Spleen (tissue), 11 donors: Measurements from ENCODE around the gene DPYD. TPM values are rescaled to one million over a fixed set of nuclear protein-coding genes. Genes with fewer than 3 reads are reported as not detected.

Experiments
- DNase-seq: peaks from one replicate; pipeline ENCODE4 v3.0.0-alpha.2; 2020
- H3K27ac ChIP-seq, 8 donors: fragments of 200-600 bp; sonication (generic) in 7 of 8; 1 replicate in 4 of 8; 2 replicates in 4 of 8; pipeline versions ENCODE4 v1.5.0 to v1.8.0; 2016 to 2021; ENCODE audit warnings: inconsistent platforms in 4 of 8, mild to moderate bottlenecking in 4 of 8, moderate library complexity in 1 of 8
- H3K27me3 ChIP-seq, 7 donors: fragments of 200-600 bp; sonication (generic) in 6 of 7; replicated peaks in 1 of 7; 1 replicate in 4 of 7; 2 replicates in 3 of 7; pipeline versions ENCODE4 v1.5.0 to v1.8.0; 2016 to 2021; ENCODE audit warnings: inconsistent platforms in 3 of 7, mild to moderate bottlenecking in 1 of 7
- H3K36me3 ChIP-seq, 6 donors: fragments of 200-600 bp; sonication (generic) in 5 of 6; 1 replicate in 4 of 6; 2 replicates in 2 of 6; pipeline versions ENCODE4 v1.5.0 to v1.8.0; 2016 to 2021; ENCODE audit warnings: inconsistent platforms in 2 of 6
- H3K4me1 ChIP-seq, 6 donors: fragments of 200-600 bp; sonication (generic) in 5 of 6; 1 replicate in 3 of 6; 2 replicates in 3 of 6; pipeline versions ENCODE4 v1.5.0 to v1.8.0; 2016 to 2021; ENCODE audit warnings: inconsistent platforms in 3 of 6
- H3K4me3 ChIP-seq, 8 donors: fragments of 200-600 bp; sonication (generic) in 7 of 8; 1 replicate in 4 of 8; 2 replicates in 4 of 8; pipeline versions ENCODE4 v1.5.0 to v1.8.0; 2016 to 2021; ENCODE audit warnings: inconsistent platforms in 4 of 8, mild to moderate bottlenecking in 4 of 8, moderate library complexity in 2 of 8
- H3K9me3 ChIP-seq, 8 donors: fragments of 200-600 bp; sonication (generic) in 7 of 8; 1 replicate in 4 of 8; 2 replicates in 4 of 8; pipeline versions ENCODE4 v1.5.0 to v1.8.0; 2016 to 2021; ENCODE audit warnings: inconsistent platforms in 4 of 8
- POLR2A ChIP-seq, 3 donors: fragments of 450-650 bp; IDR thresholded peaks; one replicate each; pipeline ENCODE4 v1.5.1; 2017; ENCODE audit warnings: antibody characterized with exemption in 3 of 3, mild to moderate bottlenecking in 1 of 3
- POLR2AphosphoS5 ChIP-seq, 3 donors: sonication (generic); formaldehyde crosslinking; IDR thresholded peaks; one replicate each; pipeline ENCODE4 v1.5.1; 2017; ENCODE audit warnings: antibody characterized with exemption in 3 of 3
- WGBS, 5 donors: extraction: QIAGEN DNeasy Blood & Tissue Kit in 3 of 5; methylation state at CpG; one replicate each; pipeline versions ENCODE4 v1.1.5 to v1.1.7; 2013 to 2018; 5-methylcytosine and 5-hydroxymethylcytosine counted together
- intact Hi-C: fragments of 100-400 bp; cut with DNase I; formaldehyde crosslinking; loops from one replicate; pipeline ENCODE4 v1.15.0; 2023; ENCODE audit warnings: low total_unique reads
- polyA plus RNA-seq, 3 donors: library from polyadenylated mRNA; stranded (reverse); fragments of 200-250 nt; gene quantifications; one replicate each; pipeline ENCODE4 v1.2.1, GENCODE V29; 2013
- total RNA-seq, 7 donors: library from RNA; depleted of rRNA in 3 of 7; stranded (reverse); fragments of >200 nt in 3 of 7; fragmentation: NEBNext Ultra II Directional in 4 of 7; extraction: Animal tissue kit (Norgen Biotek cat#: 25700) in 4 of 7; gene quantifications; one replicate each; pipeline versions ENCODE4 v1.1.0 to v1.2.1, GENCODE V29; 2016 to 2021
- TF ChIP-seq, protein P1 (sequence below), 11 experiments: fragments of 200-600 bp in 7 of 11; fragments of 450-650 bp in 4 of 11; sonication (generic) in 4 of 11; IDR thresholded peaks in 8 of 11; conservative IDR thresholded peaks in 3 of 11; 1 replicate in 7 of 11; 2 replicates in 4 of 11; pipeline versions ENCODE4 v1.4.0 to v1.8.0; 2016 to 2021; ENCODE audit warnings: antibody characterized with exemption in 11 of 11, inconsistent platforms in 4 of 11, mild to moderate bottlenecking in 1 of 11
- donor health status: healthy with polysubstance abuse.
- donor health status: DM: no; HTN: no; CAD: no; lungs with moderate emphysema.
- donor health status: DM: no; HTN: no; CAD: no.
- donor health status: Bipolar disorder and iron deficiency.
- donor health status: healthy.
- donor health status: DM: no; HTN: no; CAD: no.
- donor health status: DM: yes; HTN: yes; CAD: no.

Gene DPYD
- total and polyA plus RNA-seq, 10 donors: 7.3 to 114 (median 92.3) TPM

DNA sequence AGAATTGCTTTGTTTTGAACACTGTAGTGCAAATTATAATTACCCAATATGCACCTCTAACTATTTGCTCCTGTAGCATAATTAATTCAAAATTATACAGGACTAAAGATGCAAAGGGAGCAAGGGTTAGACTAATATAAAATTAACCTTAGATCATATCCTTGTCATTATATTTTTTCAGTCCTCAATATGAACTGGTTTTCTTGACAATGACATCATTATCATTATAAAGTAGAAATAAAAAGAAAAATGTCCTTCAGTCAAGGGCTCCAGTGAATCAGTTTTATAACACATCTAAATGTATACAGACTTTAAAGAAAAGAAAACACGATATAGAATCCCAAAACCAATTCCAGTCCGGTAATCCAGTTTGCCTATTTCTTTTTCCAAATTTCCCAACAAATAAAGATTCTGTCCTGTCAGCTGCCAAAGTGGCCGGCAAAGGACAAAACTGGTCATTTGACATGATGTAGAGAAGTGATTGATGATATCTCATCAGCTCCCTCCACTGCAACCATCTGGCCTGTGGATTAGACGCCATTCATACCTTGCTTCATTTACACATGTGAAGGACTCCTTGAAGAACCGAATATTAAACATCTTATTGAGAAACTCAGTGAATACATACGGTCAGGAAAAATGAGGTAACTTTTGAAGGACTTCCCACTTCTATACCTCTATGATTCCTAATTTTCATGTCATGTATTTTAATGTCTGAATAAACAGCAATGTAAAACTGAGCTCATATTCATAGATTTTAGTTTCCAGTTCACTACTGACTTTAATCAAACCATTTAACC, 15.5 kb downstream of the DPYD start:
- Histone ChIP-seq H3K9me3 (no peaks in the 10 kb centered on the region), H3K4me3 (no peak overlapping the region), H3K36me3 (no peaks in the 10 kb centered on the region), H3K27me3 (no peaks in the 10 kb centered on the region), H3K27ac (peak overlapping the region in 4 of 8 donors; percentile 60 to 83 (median 78)), H3K4me1 (peaks cover 0 to 98% (median 48%) of the 10 kb centered on the region in 6 donors)
- 72 to 85% (median 80%) methylated on average over 6 of the region's 6 CpGs for WGBS, 5 donors
- no peak for DNase-seq
- TF ChIP-seq, protein P1, sequence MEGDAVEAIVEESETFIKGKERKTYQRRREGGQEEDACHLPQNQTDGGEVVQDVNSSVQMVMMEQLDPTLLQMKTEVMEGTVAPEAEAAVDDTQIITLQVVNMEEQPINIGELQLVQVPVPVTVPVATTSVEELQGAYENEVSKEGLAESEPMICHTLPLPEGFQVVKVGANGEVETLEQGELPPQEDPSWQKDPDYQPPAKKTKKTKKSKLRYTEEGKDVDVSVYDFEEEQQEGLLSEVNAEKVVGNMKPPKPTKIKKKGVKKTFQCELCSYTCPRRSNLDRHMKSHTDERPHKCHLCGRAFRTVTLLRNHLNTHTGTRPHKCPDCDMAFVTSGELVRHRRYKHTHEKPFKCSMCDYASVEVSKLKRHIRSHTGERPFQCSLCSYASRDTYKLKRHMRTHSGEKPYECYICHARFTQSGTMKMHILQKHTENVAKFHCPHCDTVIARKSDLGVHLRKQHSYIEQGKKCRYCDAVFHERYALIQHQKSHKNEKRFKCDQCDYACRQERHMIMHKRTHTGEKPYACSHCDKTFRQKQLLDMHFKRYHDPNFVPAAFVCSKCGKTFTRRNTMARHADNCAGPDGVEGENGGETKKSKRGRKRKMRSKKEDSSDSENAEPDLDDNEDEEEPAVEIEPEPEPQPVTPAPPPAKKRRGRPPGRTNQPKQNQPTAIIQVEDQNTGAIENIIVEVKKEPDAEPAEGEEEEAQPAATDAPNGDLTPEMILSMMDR (IDR thresholded peaks at IDR 0.05 in 8 of 11, conservative IDR thresholded peaks at IDR 0.05 in 3 of 11): no peak
- TF ChIP-seq POLR2A (IDR thresholded peaks at IDR 0.05) (no peak), POLR2AphosphoS5 (IDR thresholded peaks at IDR 0.05) (no peak)
- intact Hi-C loops: no loop called here

DNA sequence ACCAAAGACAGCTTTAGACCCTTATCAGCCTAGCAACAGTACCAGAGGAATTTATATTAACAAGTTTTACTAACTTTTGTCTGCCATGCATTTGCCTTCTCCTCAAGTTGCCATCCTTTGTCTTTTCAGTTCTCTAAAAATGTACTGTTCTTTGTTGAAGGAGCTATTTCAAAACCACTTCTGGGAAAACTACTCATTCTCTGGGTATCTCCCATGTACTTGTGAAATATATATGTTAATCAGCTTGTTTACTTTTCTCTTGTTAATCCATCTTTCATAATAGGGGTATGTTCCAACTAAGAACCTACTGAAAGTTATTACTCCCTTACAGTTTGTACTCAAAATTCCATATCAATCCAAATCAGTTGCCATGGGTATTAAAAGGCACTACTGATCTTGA, 16.3 kb downstream of the DPYD start:
- peak overlapping the region in 2 of 8 donors; percentile 8 to 32 for H3K4me3 ChIP-seq
- H3K36me3 ChIP-seq: no peaks in the 10 kb centered on the region
- TF ChIP-seq POLR2AphosphoS5 (IDR thresholded peaks at IDR 0.05) (no peak), POLR2A (IDR thresholded peaks at IDR 0.05) (no peak)
- TF ChIP-seq, protein P1 (IDR thresholded peaks at IDR 0.05 in 8 of 11, conservative IDR thresholded peaks at IDR 0.05 in 3 of 11): no peak
- H3K27me3 ChIP-seq: no peaks in the 10 kb centered on the region
- DNase-seq: no peak
- H3K27ac ChIP-seq: peak overlapping the region in 6 of 8 donors; percentile 0 to 83 (median 72)
- intact Hi-C loops: no loop called here
- H3K9me3 ChIP-seq: peaks cover 0 to 2% (median 0%) of the 10 kb centered on the region in 8 donors
- H3K4me1 ChIP-seq: peaks cover 0 to 97% (median 47%) of the 10 kb centered on the region in 6 donors

DNA sequence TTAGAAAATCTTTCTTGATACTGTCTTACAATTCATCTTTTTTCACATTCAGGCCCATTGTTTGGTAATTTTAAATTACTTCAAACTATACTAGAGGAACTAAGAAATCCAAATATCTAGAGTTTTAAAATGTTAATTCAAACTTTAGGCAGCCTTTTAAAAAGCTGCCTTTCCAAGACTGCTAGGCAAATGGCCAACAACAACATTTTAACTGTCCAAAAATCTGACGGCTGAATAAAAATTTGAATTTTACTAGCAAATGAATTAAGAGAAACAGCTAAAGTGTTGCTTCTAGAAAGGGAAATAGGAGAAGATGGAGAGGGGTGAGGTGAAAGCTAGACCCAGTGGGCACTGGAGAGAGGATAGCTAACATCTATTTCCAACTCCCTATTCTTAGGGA, 17.2 kb downstream of the DPYD start:
- no peak for DNase-seq
- H3K27me3 ChIP-seq: no peaks in the 10 kb centered on the region
- intact Hi-C loops: no loop called here
- peak overlapping the region in 2 of 8 donors; percentile 8 to 32 for H3K4me3 ChIP-seq
- H3K36me3 ChIP-seq: peaks cover 0 to 3% (median 0%) of the 10 kb centered on the region in 6 donors
- H3K9me3 ChIP-seq: peaks cover 0 to 11% (median 6%) of the 10 kb centered on the region in 8 donors
- H3K4me1 ChIP-seq: peaks cover 0 to 90% (median 43%) of the 10 kb centered on the region in 6 donors
- TF ChIP-seq, protein P1 (IDR thresholded peaks at IDR 0.05 in 8 of 11, conservative IDR thresholded peaks at IDR 0.05 in 3 of 11): no peak
- TF ChIP-seq POLR2A (IDR thresholded peaks at IDR 0.05) (no peak), POLR2AphosphoS5 (IDR thresholded peaks at IDR 0.05) (no peak)
- WGBS, 5 donors: 70 to 84% (median 78%) methylated on average over 1 of the region's 1 CpG
- H3K27ac ChIP-seq: peak overlapping the region in 5 of 8 donors; percentile 35 to 83 (median 76)

DNA sequence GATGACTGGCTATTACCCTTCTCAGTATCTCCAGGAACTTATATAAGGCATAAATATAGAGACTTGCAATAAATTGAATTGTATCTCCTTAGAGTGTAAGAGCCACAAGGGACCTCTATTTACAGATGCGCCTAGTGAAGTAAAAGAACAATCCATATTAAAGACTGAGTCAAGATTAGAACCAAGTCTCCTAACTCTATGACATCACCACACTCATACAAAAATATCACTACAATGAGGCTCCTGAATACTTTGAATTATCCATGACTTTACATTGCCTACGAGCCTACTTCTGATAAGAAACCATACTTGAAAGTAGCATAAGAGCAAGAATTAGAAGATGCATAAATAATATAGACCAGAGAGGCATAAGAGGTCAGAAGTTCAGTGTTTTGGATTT, 18.8 kb downstream of the DPYD start:
- Histone ChIP-seq H3K4me1 (peaks cover 0 to 74% (median 41%) of the 10 kb centered on the region in 6 donors), H3K36me3 (peaks cover 0 to 8% (median 0%) of the 10 kb centered on the region in 6 donors), H3K27ac (peak overlapping the region in 4 of 8 donors; percentile 51 to 85 (median 76)), H3K27me3 (no peaks in the 10 kb centered on the region), H3K4me3 (no peak overlapping the region), H3K9me3 (peaks cover 0 to 20% (median 16%) of the 10 kb centered on the region in 8 donors)
- intact Hi-C loops: no loop called here
- DNase-seq: no peak
- TF ChIP-seq POLR2A (IDR thresholded peaks at IDR 0.05) (no peak), POLR2AphosphoS5 (IDR thresholded peaks at IDR 0.05) (no peak)
- TF ChIP-seq, protein P1 (IDR thresholded peaks at IDR 0.05 in 8 of 11, conservative IDR thresholded peaks at IDR 0.05 in 3 of 11): no peak
- 84 to 95% (median 92%) methylated on average over 2 of the region's 2 CpGs for WGBS, 5 donors
